HUDEP-2 (cell line): ENCODE measurements around the gene PKP2.
"Not testable (repeated sequence)": the region's sequence is repeated elsewhere in the genome, so short reads cannot be mapped to it uniquely, and the experiment has no call there.

ENCODE experiments used
- DNase-seq, 76 experiments: peaks; one replicate each; lab custom pipeline; 2025; ENCODE audit not compliant: unreplicated experiment in 76 of 76; lab: John Stamatoyannopoulos, UW

PKP2 gene

GRCh38 chr12:32864731-32865130 lies 31.8 kb downstream of the PKP2 start:
- DNase-seq, result no peak

- DNase-seq, result no peak
Observed at GRCh38 chr12:32863128-32863527, 33.4 kb downstream of the PKP2 start.

GRCh38 chr12:32861658-32862057 lies 34.9 kb downstream of the PKP2 start:
- not testable (repeated sequence) for DNase-seq

- no peak for DNase-seq
Observed at GRCh38 chr12:32860192-32860591, 36.4 kb downstream of the PKP2 start.

- DNase-seq, result no peak
Observed at GRCh38 chr12:32859389-32859788, 37.2 kb downstream of the PKP2 start.

- no peak for DNase-seq
Observed at GRCh38 chr12:32854716-32855115, 41.9 kb downstream of the PKP2 start.

GRCh38 chr12:32854097-32854496 lies 42.5 kb downstream of the PKP2 start:
- DNase-seq, result no peak

GRCh38 chr12:32847287-32847686 lies 49.3 kb downstream of the PKP2 start:
- DNase-seq, result no peak

- no peak for DNase-seq
Observed at GRCh38 chr12:32846053-32846452, 50.5 kb downstream of the PKP2 start.

GRCh38 chr12:32843528-32844095 lies 53.0 kb downstream of the PKP2 start:
- no peak for DNase-seq

GRCh38 chr12:32841061-32841460 lies 55.5 kb downstream of the PKP2 start:
- no peak for DNase-seq

- DNase-seq, result no peak
Observed at GRCh38 chr12:32839828-32840227, 56.7 kb downstream of the PKP2 start.

GRCh38 chr12:32837974-32838373 lies 58.6 kb downstream of the PKP2 start:
- no peak for DNase-seq

GRCh38 chr12:32836710-32837109 lies 59.9 kb downstream of the PKP2 start:
- no peak for DNase-seq

GRCh38 chr12:32834122-32834521 lies 62.5 kb downstream of the PKP2 start:
- DNase-seq, result no peak

GRCh38 chr12:32828552-32828951 lies 68.0 kb downstream of the PKP2 start:
- no peak for DNase-seq

GRCh38 chr12:32828120-32828519 lies 68.5 kb downstream of the PKP2 start:
- no peak for DNase-seq

- DNase-seq, result no peak
Observed at GRCh38 chr12:32826807-32827412, 69.7 kb downstream of the PKP2 start.

GRCh38 chr12:32824596-32824995 lies 72.0 kb downstream of the PKP2 start:
- no peak for DNase-seq

- DNase-seq, result no peak
Observed at GRCh38 chr12:32822344-32822743, 74.2 kb downstream of the PKP2 start.

- DNase-seq, result no peak
Observed at GRCh38 chr12:32821710-32822109, 74.9 kb downstream of the PKP2 start.

GRCh38 chr12:32821293-32821692 lies 75.3 kb downstream of the PKP2 start:
- DNase-seq, result no peak

GRCh38 chr12:32820376-32820931 lies 76.1 kb downstream of the PKP2 start:
- DNase-seq, result no peak
